ENCODE measurements around the gene SELENOP.

Gene SELENOP

DNA sequence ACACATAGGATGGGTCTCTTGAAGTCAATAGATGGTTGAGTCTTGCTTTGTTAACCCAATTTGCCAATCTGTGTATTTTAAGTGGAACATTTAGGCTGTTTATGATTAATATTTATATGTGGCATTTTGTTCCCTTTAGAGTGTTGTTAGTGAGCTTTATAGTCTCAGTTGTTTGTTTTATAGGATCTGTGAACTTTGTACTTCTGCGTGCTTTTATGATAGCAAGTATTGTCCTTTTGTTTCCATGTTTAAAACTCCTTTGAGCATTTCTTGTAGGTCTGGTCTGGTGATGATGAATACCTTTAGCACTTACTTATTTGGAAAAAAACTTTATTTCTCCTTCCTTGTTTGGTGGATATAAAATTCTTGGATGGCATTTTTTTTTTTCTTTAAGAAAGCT is 23.8 kb downstream of the SELENOP start:
- DNase-seq, result no peak

DNA sequence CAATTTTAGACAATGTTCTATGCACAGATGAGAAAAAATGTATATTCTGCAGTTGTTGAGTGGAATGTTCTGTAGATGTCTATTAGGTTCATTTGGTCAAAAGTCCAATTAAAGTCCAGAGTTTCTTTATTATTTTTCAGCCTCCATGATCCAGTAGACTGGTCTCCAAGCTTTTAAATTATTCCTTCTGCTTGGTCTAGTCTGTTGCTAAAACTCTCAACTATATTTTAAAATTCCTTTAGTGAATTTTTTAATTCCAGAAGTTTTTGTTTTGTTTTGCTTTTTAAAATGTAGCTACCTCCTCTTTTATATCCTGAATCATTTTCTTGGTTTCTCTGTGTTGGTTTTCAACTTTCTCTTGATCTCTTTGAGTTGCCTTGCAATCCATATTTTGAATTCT is 24.6 kb downstream of the SELENOP start:
- DNase-seq, result no peak

DNA sequence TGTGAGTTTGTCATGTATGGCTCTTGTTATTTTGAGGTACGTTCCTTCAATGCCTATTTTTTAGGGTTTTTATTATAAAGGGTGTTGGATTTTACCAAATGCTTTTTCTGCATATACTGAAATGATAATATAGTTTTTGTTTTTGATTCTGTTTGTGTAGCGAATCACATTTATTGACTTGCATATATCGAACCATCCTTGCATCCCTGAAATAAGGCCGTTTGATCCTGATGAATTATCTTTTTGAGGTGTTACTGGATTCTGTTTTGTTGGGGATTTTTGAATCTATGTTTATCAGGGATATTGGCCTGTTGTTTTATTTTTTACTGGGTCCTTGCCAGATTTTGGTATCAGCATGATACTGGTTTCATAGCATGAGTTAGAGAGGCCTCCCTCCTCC is 25.9 kb downstream of the SELENOP start:
- DNase-seq, result no peak

DNA sequence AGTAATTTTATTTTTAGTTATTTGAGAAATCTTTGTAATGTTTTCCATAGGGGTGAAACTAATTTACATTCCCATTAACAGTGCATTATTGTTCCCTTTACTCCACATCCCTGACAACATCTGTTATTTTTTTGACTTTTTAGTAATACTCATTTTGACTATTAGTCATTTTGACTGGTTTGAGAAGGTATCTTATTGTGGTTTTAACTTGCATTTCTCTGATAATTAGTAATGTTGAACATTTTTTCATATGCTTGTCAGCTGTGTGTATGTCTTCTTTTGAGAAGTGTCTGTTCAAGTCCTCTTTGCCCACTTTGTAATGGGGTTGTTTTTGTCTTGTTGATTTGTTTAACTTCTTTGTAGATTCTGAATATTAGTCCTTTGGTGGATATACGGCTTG is 27.6 kb downstream of the SELENOP start:
- no peak for DNase-seq

GRCh38 chr5:42781584-42781983 is 30.1 kb downstream of the SELENOP start:
- no peak for DNase-seq

DNA sequence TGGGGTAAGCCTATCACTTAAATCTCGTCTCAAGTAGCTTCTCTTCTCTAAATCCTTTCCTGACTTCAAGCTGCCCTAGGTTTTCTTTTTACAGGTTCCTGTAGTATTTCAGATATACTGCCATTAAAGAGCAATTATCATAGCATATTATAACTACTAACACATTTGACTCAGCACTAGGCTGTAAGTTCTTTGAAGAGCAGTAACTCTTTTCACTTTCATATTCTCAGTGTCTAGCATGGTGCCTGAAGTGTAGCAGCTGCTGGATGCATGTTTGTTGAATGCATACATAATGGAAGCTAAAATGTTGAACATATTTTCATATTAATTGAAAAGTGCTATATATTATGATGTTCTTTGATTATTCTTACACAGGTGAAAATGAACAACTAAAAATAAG is 32.6 kb downstream of the SELENOP start:
- no peak for DNase-seq

- DNase-seq, result no peak
These were observed 39.3 kb downstream of the SELENOP start for GRCh38 chr5:42772265-42772993.

DNA sequence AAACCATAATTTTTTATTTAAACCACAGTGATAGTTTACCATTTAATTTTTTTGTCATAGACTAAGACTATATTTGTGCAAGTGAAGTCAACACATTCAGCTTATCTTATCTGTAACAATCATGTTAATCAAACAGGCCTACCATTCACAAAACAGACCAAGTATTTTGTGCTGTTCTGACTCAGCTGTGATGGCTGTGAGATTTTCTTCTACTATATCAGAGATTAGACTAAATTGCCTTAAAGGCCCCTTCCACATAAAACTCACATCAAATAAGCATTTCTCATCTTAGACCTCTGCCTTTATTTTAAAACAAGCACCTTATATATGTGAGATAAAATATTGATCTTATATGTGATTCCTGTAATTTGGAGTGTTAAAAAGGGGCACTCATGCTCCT is 41.7 kb downstream of the SELENOP start:
- no peak for DNase-seq

- DNase-seq, result no peak
These were observed 43.6 kb downstream of the SELENOP start for GRCh38 chr5:42768106-42768504.

GRCh38 chr5:42767491-42768105 is 44.1 kb downstream of the SELENOP start:
- no peak for DNase-seq

DNA sequence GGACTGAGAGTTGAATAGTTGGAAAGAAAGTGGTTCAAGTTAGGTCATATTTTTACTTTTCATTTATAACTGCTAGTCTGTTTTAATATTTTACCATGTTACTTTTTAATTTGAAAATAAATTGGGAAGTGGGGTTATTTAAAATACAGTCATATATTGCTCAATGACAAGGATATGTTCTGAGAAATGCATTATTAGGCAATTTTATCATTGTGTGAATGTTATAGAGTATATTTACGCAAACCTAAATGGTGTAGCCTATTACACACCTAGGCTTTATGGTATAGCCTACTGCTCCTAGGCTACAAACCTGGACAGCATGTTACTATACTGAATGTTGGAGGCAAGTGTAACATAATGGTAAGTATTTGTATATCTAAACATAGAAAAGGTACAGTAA is 49.9 kb downstream of the SELENOP start:
- no peak for DNase-seq

- no peak for DNase-seq
These were observed 51.3 kb downstream of the SELENOP start for GRCh38 chr5:42760426-42760825.

DNA sequence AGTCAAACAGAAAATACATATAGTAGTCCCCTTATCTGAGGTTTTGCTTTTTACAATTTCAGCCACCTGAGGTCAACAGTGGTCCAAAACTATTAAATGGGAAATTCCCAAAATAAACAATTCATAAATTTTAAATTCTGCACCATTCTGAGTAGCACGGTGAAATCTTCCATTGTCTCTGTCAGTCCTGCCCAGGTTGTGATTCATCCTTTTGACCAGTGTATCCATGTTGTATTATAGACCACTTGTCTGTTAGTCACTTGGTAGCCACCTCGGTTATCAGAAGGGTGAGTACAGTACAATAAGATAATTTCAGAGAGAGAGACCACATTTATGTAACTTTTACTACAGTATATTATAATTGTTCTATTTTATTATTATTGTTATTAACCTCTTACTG is 52.2 kb downstream of the SELENOP start:
- DNase-seq, result no peak

GRCh38 chr5:42756606-42757601 is 54.8 kb downstream of the SELENOP start, which contains the start of gene CCDC152:
CCDC152 (plus strand) TSS chr5:42756818; CDS start chr5:42759122, 2,304 bp downstream.
- DNase-seq, result peak; percentile 6

DNA sequence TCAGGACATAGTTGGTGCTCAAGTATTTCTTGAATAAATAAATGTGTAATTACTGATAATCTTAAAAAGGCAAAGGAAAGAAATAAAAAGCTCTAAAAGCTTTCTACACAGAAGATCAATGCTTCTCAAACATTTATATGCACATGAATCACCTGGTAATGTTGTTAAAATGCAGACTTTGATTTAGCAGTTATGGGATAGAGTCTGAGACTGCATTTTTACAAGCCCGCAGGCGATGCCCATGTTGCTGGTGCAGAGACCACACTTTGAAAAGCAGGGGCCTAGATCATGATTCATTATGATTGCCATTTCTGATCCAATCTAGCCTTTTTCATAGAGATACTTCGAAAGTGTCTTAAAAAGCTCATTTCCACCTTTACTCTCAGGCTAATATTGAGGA is 58.6 kb downstream of the SELENOP start:
- DNase-seq, result no peak

- DNase-seq, result no peak
These were observed 60.6 kb downstream of the SELENOP start for GRCh38 chr5:42751044-42751443.

DNA sequence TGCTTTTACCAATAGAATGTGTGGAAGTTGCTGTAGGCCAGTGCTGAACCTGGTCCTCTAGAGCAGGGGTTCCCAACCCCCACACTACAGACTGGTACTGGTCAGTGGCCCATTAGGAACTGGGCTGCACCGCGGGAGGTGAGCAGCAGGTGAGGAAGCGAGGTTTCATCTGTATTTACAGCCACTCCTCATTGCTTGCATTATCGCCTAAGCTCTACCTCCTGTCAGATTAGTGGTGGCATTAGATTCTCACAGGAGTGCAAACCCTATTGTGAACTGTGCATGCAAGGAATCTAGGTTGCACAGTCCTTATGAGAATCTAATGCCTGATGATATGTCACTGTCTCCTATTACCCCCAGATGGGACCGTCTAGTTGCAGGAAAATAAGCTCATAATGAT is 61.2 kb downstream of the SELENOP start:
- DNase-seq, result no peak
